GM12878 (cell line): ENCODE data around the gene INPP4B. TPM values are rescaled to one million over a fixed set of nuclear protein-coding genes. Genes with fewer than 3 reads are reported as not detected.
A peak's percentile ranks its signal among the peaks of the same experiment; 100 is the strongest.

ENCODE experiments used
- ATAC-seq: fragments of 200-7000 bp; cut with Tn5 transposase; 3 replicates; pipeline ENCODE4 v1.9.1; 2020; ENCODE audit warnings: mild to moderate bottlenecking, moderate library complexity
- BruUV-seq: library from RNA; stranded (reverse); fragments of 400-500 nt; replicated peaks from 2 replicates; lab custom pipeline; 2021; lab: Mats Ljungman, UMichigan
- CTCF ChIA-PET: fragments of 300-600 bp; sonication (Branson Sonifier 250); formaldehyde crosslinking; extraction: SDS; loops from one replicate; lab custom pipeline; 2021; ENCODE audit warnings: inconsistent platforms; lab: Yijun Ruan, JAX
- POLR2A ChIA-PET: fragments of 350-600 bp; formaldehyde crosslinking; extraction: SDS; loops from one replicate; lab custom pipeline; 2021; ENCODE audit warnings: inconsistent platforms; lab: Charles Lee
- RAD21 ChIA-PET: fragments of 300-600 bp; sonication (Branson Sonifier 250); formaldehyde crosslinking; loops from one replicate; lab custom pipeline; 2023; ENCODE audit warnings: antibody characterized with exemption; ENCODE audit not compliant: unreplicated experiment; lab: Charles Lee
- SMC1A ChIA-PET: fragments of 300-600 bp; sonication (Branson Sonifier 250); formaldehyde crosslinking; loops from one replicate; lab custom pipeline; 2023; ENCODE audit not compliant: unreplicated experiment, uncharacterized antibody; lab: Charles Lee
- DNase-seq: peaks from one replicate; pipeline ENCODE4 v3.0.0-alpha.2; 2011; ENCODE audit warnings: low read depth, low spot score
- FAIRE-seq: peaks from 3 replicates; lab custom pipeline; 2011; peaks lifted over from hg19 to GRCh38; lab: Jason Lieb, UNC
- H2AFZ ChIP-seq: 2 replicates; pipeline ENCODE4 v1.6.0; 2011; ENCODE audit warnings: low read depth, low read length, control low read depth; ENCODE audit not compliant: control insufficient read depth
- H3K27ac ChIP-seq: 2 replicates; pipeline ENCODE4 v1.5.1; 2011; ENCODE audit warnings: control low read depth; ENCODE audit not compliant: control insufficient read depth, insufficient read depth
- H3K27me3 ChIP-seq, 2 experiments: replicated peaks in 1 of 2; 2 replicates each; pipeline versions ENCODE4 v1.6.0 to v1.6.1; 2011; ENCODE audit warnings: low read length in 1 of 2; ENCODE audit not compliant: control insufficient read depth in 2 of 2, insufficient read depth in 2 of 2
- H3K36me3 ChIP-seq, 2 experiments: 2 replicates each; pipeline ENCODE4 v1.5.1; 2011; ENCODE audit warnings: low read length in 1 of 2; ENCODE audit not compliant: control insufficient read depth in 2 of 2, insufficient read depth in 2 of 2
- H3K4me1 ChIP-seq: 2 replicates; pipeline ENCODE4 v1.6.1; 2011; ENCODE audit warnings: mild to moderate bottlenecking, low read length, moderate library complexity, mixed read lengths; ENCODE audit not compliant: control insufficient read depth, insufficient read depth
- H3K4me2 ChIP-seq: 2 replicates; pipeline ENCODE4 v1.6.0; 2011; ENCODE audit warnings: control low read depth; ENCODE audit not compliant: control insufficient read depth, insufficient read depth
- H3K4me3 ChIP-seq: fragments of 200-600 bp; sonication (generic); 2 replicates; pipeline ENCODE4 v1.5.1; 2016
- H3K79me2 ChIP-seq: 2 replicates; pipeline ENCODE4 v1.6.0; 2011; ENCODE audit warnings: low read length; ENCODE audit not compliant: control insufficient read depth, insufficient read depth
- H3K9ac ChIP-seq: 2 replicates; pipeline ENCODE4 v1.8.0; 2011; ENCODE audit warnings: low read length, control low read depth, mixed read lengths; ENCODE audit not compliant: control insufficient read depth, insufficient read depth
- H3K9me3 ChIP-seq: replicated peaks from 3 replicates; pipeline ENCODE4 v1.5.1; 2011; ENCODE audit warnings: mild to moderate bottlenecking, low read length; ENCODE audit not compliant: control insufficient read depth, insufficient read depth
- H4K20me1 ChIP-seq: 2 replicates; pipeline ENCODE4 v1.6.0; 2011; ENCODE audit not compliant: control insufficient read depth, insufficient read depth
- ATF3 ChIP-seq: IDR thresholded peaks from 2 replicates; pipeline ENCODE4 v1.6.1; 2011; ENCODE audit warnings: low read depth, mild to moderate bottlenecking, low read length, moderate library complexity, borderline replicate concordance; ENCODE audit errors: extremely low read depth
- ATF7 ChIP-seq: fragments of 450-650 bp; IDR thresholded peaks from 2 replicates; pipeline ENCODE4 v1.6.1; 2016; ENCODE audit warnings: low read depth, mild to moderate bottlenecking
- CUX1 ChIP-seq: IDR thresholded peaks from 2 replicates; pipeline ENCODE4 v1.6.1; 2012; ENCODE audit warnings: improper control_type of control experiment, low read depth, low read length; ENCODE audit not compliant: insufficient replicate concordance
- FOXM1 ChIP-seq: IDR thresholded peaks from 2 replicates; pipeline ENCODE4 v1.6.1; 2012; ENCODE audit warnings: low read depth, mild to moderate bottlenecking, inconsistent platforms, low read length, moderate library complexity
- IKZF1 ChIP-seq: fragments of 450-650 bp; conservative IDR thresholded peaks from 2 replicates; pipeline ENCODE4 v1.6.1; 2017; ENCODE audit warnings: antibody characterized with exemption, mild to moderate bottlenecking
- LARP7 ChIP-seq: fragments of 450-650 bp; IDR thresholded peaks from 2 replicates; pipeline ENCODE4 v1.6.1; 2017; ENCODE audit warnings: mild to moderate bottlenecking
- MTA3 ChIP-seq: IDR thresholded peaks from 2 replicates; pipeline ENCODE4 v1.6.1; 2012; ENCODE audit warnings: low read length, inconsistent platforms, borderline replicate concordance
- PKNOX1 ChIP-seq: fragments of 450-650 bp; IDR thresholded peaks from 2 replicates; pipeline ENCODE4 v1.6.1; 2016; ENCODE audit warnings: mild to moderate bottlenecking
- PML ChIP-seq: IDR thresholded peaks from 2 replicates; pipeline ENCODE4 v1.6.1; 2012; ENCODE audit warnings: low read length, inconsistent platforms
- WGBS: methylation state at CpG from one replicate; pipeline ENCODE4 v1.1.6; 2016; ENCODE audit warnings: low lambda C conversion rate; ENCODE audit not compliant: insufficient replicate concordance, insufficient coverage; ENCODE audit errors: missing lambda C conversion rate; 5-methylcytosine and 5-hydroxymethylcytosine counted together
- in situ Hi-C: fragments of 300-500 bp; cut with MboI; formaldehyde crosslinking; loops from 9 replicates; pipeline ENCODE4 v1.14.3; 2018; ENCODE audit warnings: mixed read lengths
- intact Hi-C: fragments of 100-400 bp; cut with micrococcal nuclease; formaldehyde crosslinking; loops from one replicate; pipeline ENCODE4 v1.14.2; 2022; ENCODE audit not compliant: unreplicated experiment
- polyA plus RNA-seq, 11 experiments: library from polyadenylated mRNA; depleted of rRNA in 4 of 11; unstranded in 6 of 11; stranded (reverse) in 5 of 11; fragments of >200 nt; fragmentation: Nextera tagmentation in 4 of 11; fragmentation: Illumina TruSeq in 1 of 11; extraction: Ambion mirVana in 4 of 11; extraction: Trizol in 1 of 11; gene quantifications; 1 replicate in 1 of 11; 2 replicates in 10 of 11; pipeline versions ENCODE4 v1.2.1 to v1.2.3, GENCODE V29; 2011 to 2016; ENCODE audit warnings: inconsistent platforms in 2 of 11, missing spikeins in 2 of 11, low read depth in 1 of 11
- total RNA-seq, 4 experiments: library from RNA; depleted of rRNA in 3 of 4; stranded (reverse); fragments of >200 nt in 3 of 4; fragmentation: Illumina TruSeq in 1 of 4; extraction: Trizol in 1 of 4; gene quantifications; 2 replicates each; pipeline versions ENCODE4 v1.2.1 to v1.2.3, GENCODE V29; 2013 to 2021

Gene INPP4B
- total and polyA plus RNA-seq, 10 of the 15 experiments (the other 5 are each of a cell fraction or from before 2014, with no cell fraction given), result 0.53 to 11.2 (median 0.95) TPM

GRCh38 chr4:142405695-142406498, 440.2 kb downstream of the INPP4B start (continued):
- TF ChIP-seq ATF7 (peak; percentile 63), IKZF1 (peak; percentile 60)

GRCh38 chr4:142405021-142405694, 440.9 kb downstream of the INPP4B start:
- in situ Hi-C loops (no loop called here), intact Hi-C loops (no loop called here)
- POLR2A ChIA-PET, result interaction anchor here (1.0 to 5.2 kb wide), 9 partner anchors 26 to 194 kb away, joined by 3 to 29 read pairs (median 3); no protein-coding TSS in a partner anchor
- no peak for TF ChIP-seq PML
- no peak for TF ChIP-seq MTA3
- TF ChIP-seq LARP7, result peak; percentile 57; the same call in 1 of the 2 replicates
- TF ChIP-seq CUX1, result no peak
- no peak for TF ChIP-seq PKNOX1
- no peak for TF ChIP-seq FOXM1
- no peak for TF ChIP-seq ATF3

More at GRCh38 chr4:142405021-142405694, 440.9 kb downstream of the INPP4B start:
- DNase-seq, result peak; percentile 57
- Histone ChIP-seq H3K4me2 (peak overlapping the region; percentile 17; the same call in 1 of the 2 replicates), H3K27me3 (no peaks in the 10 kb centered on the region), H3K4me1 (no peaks in the 10 kb centered on the region; the same call in 1 of the 2 replicates), H3K9me3 (no peaks in the 10 kb centered on the region), H3K79me2 (no peaks in the 10 kb centered on the region), H4K20me1 (no peaks in the 10 kb centered on the region), H3K9ac (no peak overlapping the region), H3K27ac (no peak overlapping the region), H3K4me3 (0 out of 2 replicates have a peak overlapping the region, but pooled peaks have one; percentile 49), H3K36me3 (no peaks in the 10 kb centered on the region), H2AFZ (0 out of 2 replicates have a peak overlapping the region, but pooled peaks have one; percentile 16)
- WGBS, result under 1% methylated on average over 14 of the region's 14 CpGs
- BruUV-seq, result no TSS peak
- FAIRE-seq, result peak; percentile 91
- ChIA-PET RAD21 (interaction anchor here (0.6 to 9.6 kb wide), 11 partner anchors 12 to 163 kb away, joined by 3 to 60 read pairs (median 10); no protein-coding TSS in a partner anchor), CTCF (interaction anchor here (0.6 to 14.5 kb wide), 11 partner anchors 9 to 313 kb away, joined by 3 to 135 read pairs (median 4); no protein-coding TSS in a partner anchor), SMC1A (interaction anchor here (0.7 to 8.1 kb wide), 20 partner anchors 9 to 317 kb away, joined by 3 to 86 read pairs (median 8); no protein-coding TSS in a partner anchor)
- peak; percentile 58 for ATAC-seq
